GM12878 (cell line): ENCODE measurements around the gene AGRN.

Experiments
- ATF3 ChIP-seq: IDR thresholded peaks from 2 replicates; pipeline ENCODE4 v1.6.1; 2011; ENCODE audit warnings: low read depth, mild to moderate bottlenecking, low read length, moderate library complexity, borderline replicate concordance; ENCODE audit errors: extremely low read depth
- JUND ChIP-seq: IDR thresholded peaks from 2 replicates; pipeline ENCODE4 v1.6.1; 2012; ENCODE audit warnings: low read depth, mild to moderate bottlenecking, low read length, improper control_type of control experiment, moderate library complexity
- PKNOX1 ChIP-seq: fragments of 450-650 bp; IDR thresholded peaks from 2 replicates; pipeline ENCODE4 v1.6.1; 2016; ENCODE audit warnings: mild to moderate bottlenecking
- POLR2A ChIP-seq: IDR thresholded peaks from 2 replicates; pipeline ENCODE4 v1.6.1; 2011; ENCODE audit warnings: low read depth, mild to moderate bottlenecking, low read length
- SUZ12 ChIP-seq: fragments of 200-600 bp; sonication (generic); IDR thresholded peaks from one replicate; pipeline ENCODE4 v1.6.1; 2018; ENCODE audit warnings: antibody characterized with exemption, mild to moderate bottlenecking; ENCODE audit not compliant: unreplicated experiment
- TBL1XR1 ChIP-seq: IDR thresholded peaks from 2 replicates; pipeline ENCODE4 v1.6.1; 2012; ENCODE audit warnings: low read depth, low read length, improper control_type of control experiment

GRCh38 chr1:1041092-1041523, 21.2 kb downstream of the AGRN start:
- TF ChIP-seq PKNOX1 (no peak), ATF3 (no peak), TBL1XR1 (no peak), JUND (no peak), SUZ12 (no peak), POLR2A (no peak)
